CD4-positive, CD25-positive, alpha-beta regulatory T cell (primary cell): ENCODE measurements around the gene NLRP13. TPM values are rescaled to one million over a fixed set of nuclear protein-coding genes. Genes with fewer than 3 reads are reported as not detected.

ENCODE experiments used
- ATAC-seq, 2 donors: fragments of 150-1000 bp; cut with Tn5 transposase; one replicate each; pipeline ENCODE4 v1.10.0; 2021; ENCODE audit warnings: low read depth in 2 of 2, moderate number of reproducible peaks in 2 of 2, moderate library complexity in 1 of 2
- DNase-seq, 3 donors: peaks; one replicate each; pipeline versions ENCODE4 v3.0.0 to v3.0.0-alpha.2; 2012 to 2022; ENCODE audit warnings: mixed read lengths in 1 of 3
- H3K27ac ChIP-seq: one replicate; pipeline ENCODE4 v1.7.0; 2013; ENCODE audit warnings: mild to moderate bottlenecking, low read length; ENCODE audit not compliant: insufficient read depth, poor library complexity, severe bottlenecking
- H3K27me3 ChIP-seq: one replicate; pipeline ENCODE4 v1.7.0; 2013; ENCODE audit warnings: low read length; ENCODE audit not compliant: control insufficient read depth, insufficient read depth
- H3K36me3 ChIP-seq: one replicate; pipeline ENCODE4 v1.7.0; 2013; ENCODE audit warnings: mild to moderate bottlenecking, low read length, moderate library complexity; ENCODE audit not compliant: control insufficient read depth, insufficient read depth
- H3K4me1 ChIP-seq: 2 replicates; pipeline ENCODE4 v1.7.0; 2013; ENCODE audit warnings: mild to moderate bottlenecking, low read length; ENCODE audit not compliant: insufficient read depth, control insufficient read depth, poor library complexity, severe bottlenecking
- H3K4me3 ChIP-seq: one replicate; pipeline ENCODE4 v1.7.0; 2013; ENCODE audit warnings: low read depth, mild to moderate bottlenecking, low read length, moderate library complexity
- H3K9me3 ChIP-seq, 2 experiments: 1 replicate in 1 of 2; 2 replicates in 1 of 2; pipeline ENCODE4 v1.7.0; 2013; ENCODE audit warnings: low read length in 2 of 2, mild to moderate bottlenecking in 1 of 2, moderate library complexity in 1 of 2; ENCODE audit not compliant: control insufficient read depth in 2 of 2
- H3K27ac Mint-ChIP-seq, 3 donors: one replicate each; pipeline ENCODE4 v1.8.0; 2020 to 2022; ENCODE audit warnings: mild to moderate bottlenecking in 3 of 3, mixed read lengths in 3 of 3, moderate library complexity in 2 of 3
- H3K27me3 Mint-ChIP-seq: one replicate; pipeline ENCODE4 v1.8.0; 2022; ENCODE audit warnings: mild to moderate bottlenecking, mixed read lengths
- H3K36me3 Mint-ChIP-seq: one replicate; pipeline ENCODE4 v1.8.0; 2020; ENCODE audit warnings: mixed read lengths
- H3K4me1 Mint-ChIP-seq, 4 donors: one replicate each; pipeline ENCODE4 v1.8.0; 2020 to 2022; ENCODE audit warnings: mixed read lengths in 4 of 4, mild to moderate bottlenecking in 1 of 4
- H3K4me3 Mint-ChIP-seq, 4 donors: one replicate each; pipeline ENCODE4 v1.8.0; 2020 to 2022; ENCODE audit warnings: mild to moderate bottlenecking in 4 of 4, mixed read lengths in 4 of 4, moderate library complexity in 3 of 4
- H3K9me3 Mint-ChIP-seq, 7 donors: one replicate each; pipeline ENCODE4 v1.8.0; 2020 to 2022; ENCODE audit warnings: mixed read lengths in 7 of 7, mild to moderate bottlenecking in 3 of 7, moderate library complexity in 2 of 7
- polyA plus RNA-seq, 4 donors: library from polyadenylated mRNA; unstranded; fragments of 300-500 nt; fragmentation: Illumina TruSeq; gene quantifications; one replicate each; pipeline ENCODE4 v1.2.3, GENCODE V29; 2021
- total RNA-seq: library from RNA; stranded (reverse); gene quantifications from one replicate; pipeline ENCODE4 v1.2.3, GENCODE V29; 2022

Gene NLRP13
- total and polyA plus RNA-seq, 5 donors from 2014 or later: not detected

GRCh38 chr19:55923556-55923955 is 8.6 kb downstream of the NLRP13 start:
- Histone ChIP-seq H3K36me3 (no peaks in the 10 kb centered on the region), H3K27ac (no peak overlapping the region), H3K9me3 (peaks cover 10 to 15% of the 10 kb centered on the region in 2 experiments), H3K4me3 (no peak overlapping the region), H3K4me1 (no peaks in the 10 kb centered on the region), H3K27me3 (no peaks in the 10 kb centered on the region)
- no peak for DNase-seq
- no peak for ATAC-seq
- H3K27ac Mint-ChIP-seq: no peak overlapping the region
- H3K4me1 Mint-ChIP-seq: no peaks in the 10 kb centered on the region
- H3K4me3 Mint-ChIP-seq: no peak overlapping the region
- no peaks in the 10 kb centered on the region for H3K36me3 Mint-ChIP-seq
- H3K27me3 Mint-ChIP-seq: peaks cover 4% of the 10 kb centered on the region
- peaks cover 0 to 32% (median 7%) of the 10 kb centered on the region in 7 donors for H3K9me3 Mint-ChIP-seq

DNA sequence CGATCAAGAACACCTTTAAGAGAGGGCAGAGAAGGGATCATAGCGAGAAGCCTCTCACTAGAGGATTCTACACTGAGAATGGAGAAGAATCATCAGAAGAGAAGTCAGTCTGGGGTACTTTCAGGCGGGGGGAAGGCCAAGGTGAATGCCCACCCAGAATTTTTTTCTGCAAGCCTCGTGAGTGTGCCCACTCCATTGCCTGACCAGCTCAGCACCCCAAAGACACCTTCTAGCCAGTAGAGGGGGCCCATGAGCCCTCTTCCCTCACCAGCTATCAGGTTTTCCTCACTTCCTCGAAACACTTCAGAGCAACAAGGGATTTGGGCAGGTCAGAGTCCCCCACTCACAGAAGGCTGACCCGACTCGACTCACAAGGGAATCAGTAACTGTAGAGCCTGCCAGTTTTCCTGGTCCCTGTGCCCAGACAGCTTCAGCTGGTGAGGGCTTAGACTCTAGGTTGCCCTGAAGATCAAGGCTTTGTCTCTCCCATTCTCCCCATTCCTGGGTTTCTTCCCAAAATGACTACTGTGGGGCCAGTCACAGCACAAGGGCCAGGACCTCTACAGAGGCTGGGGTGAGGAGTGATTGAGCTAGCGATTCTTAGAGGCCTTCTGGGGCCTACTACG is 18.4 kb downstream of the NLRP13 start:
- Histone ChIP-seq H3K36me3 (no peaks in the 10 kb centered on the region), H3K27ac (no peak overlapping the region), H3K9me3 (peaks cover 1 to 7% of the 10 kb centered on the region in 2 experiments), H3K4me1 (no peaks in the 10 kb centered on the region), H3K27me3 (no peaks in the 10 kb centered on the region), H3K4me3 (no peak overlapping the region)
- no peaks in the 10 kb centered on the region for H3K27me3 Mint-ChIP-seq
- ATAC-seq (no peak), DNase-seq (no peak)
- H3K36me3 Mint-ChIP-seq: no peaks in the 10 kb centered on the region
- no peak overlapping the region for H3K4me3 Mint-ChIP-seq
- no peak overlapping the region for H3K27ac Mint-ChIP-seq
- peaks cover 0 to 4% (median 0%) of the 10 kb centered on the region in 4 donors for H3K4me1 Mint-ChIP-seq
- peaks cover 0 to 26% (median 8%) of the 10 kb centered on the region in 7 donors for H3K9me3 Mint-ChIP-seq

GRCh38 chr19:55912916-55913315 is 19.2 kb downstream of the NLRP13 start:
- Mint-ChIP-seq H3K36me3 (no peaks in the 10 kb centered on the region), H3K27me3 (no peaks in the 10 kb centered on the region), H3K4me3 (no peak overlapping the region), H3K4me1 (peaks cover 0 to 4% (median 0%) of the 10 kb centered on the region in 4 donors), H3K27ac (no peak overlapping the region), H3K9me3 (peaks cover 0 to 22% (median 8%) of the 10 kb centered on the region in 7 donors)
- Histone ChIP-seq H3K36me3 (no peaks in the 10 kb centered on the region), H3K9me3 (peaks cover 0 to 5% of the 10 kb centered on the region in 2 experiments), H3K4me1 (no peaks in the 10 kb centered on the region), H3K4me3 (no peak overlapping the region), H3K27me3 (no peaks in the 10 kb centered on the region), H3K27ac (no peak overlapping the region)
- DNase-seq (no peak), ATAC-seq (no peak)

GRCh38 chr19:55909801-55910200 is 22.3 kb downstream of the NLRP13 start:
- Mint-ChIP-seq H3K4me3 (no peak overlapping the region), H3K27me3 (no peaks in the 10 kb centered on the region), H3K9me3 (peaks cover 0 to 14% (median 5%) of the 10 kb centered on the region in 7 donors), H3K36me3 (no peaks in the 10 kb centered on the region), H3K4me1 (peaks cover 0 to 3% (median 0%) of the 10 kb centered on the region in 4 donors), H3K27ac (no peak overlapping the region)
- H3K4me1 ChIP-seq: no peaks in the 10 kb centered on the region
- no peaks in the 10 kb centered on the region for H3K9me3 ChIP-seq
- no peak overlapping the region for H3K4me3 ChIP-seq
- no peaks in the 10 kb centered on the region for H3K27me3 ChIP-seq
- H3K36me3 ChIP-seq: no peaks in the 10 kb centered on the region
- no peak for DNase-seq
- ATAC-seq: no peak
- H3K27ac ChIP-seq: no peak overlapping the region

DNA sequence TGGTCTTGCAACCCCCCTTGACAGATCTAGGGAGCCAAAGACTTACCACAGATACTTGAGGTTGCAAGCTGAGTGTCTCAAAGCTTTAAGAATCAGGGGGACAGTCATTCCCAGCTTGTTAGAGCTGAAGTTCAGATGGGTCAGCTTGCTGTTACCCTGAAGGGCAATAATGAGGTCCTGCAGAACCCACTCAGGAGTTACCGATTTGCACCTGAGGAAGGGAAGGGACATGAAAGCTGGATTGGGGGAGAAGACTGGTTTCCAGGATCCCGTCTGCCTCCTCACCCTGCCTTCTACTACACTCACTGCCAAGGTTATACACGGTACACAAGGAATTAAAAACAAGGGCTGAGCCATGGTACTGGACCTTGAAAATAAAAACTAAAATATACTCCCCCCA is 24.4 kb downstream of the NLRP13 start:
- H3K27ac ChIP-seq: no peak overlapping the region
- H3K9me3 ChIP-seq: no peaks in the 10 kb centered on the region
- DNase-seq: no peak
- Mint-ChIP-seq H3K4me1 (no peaks in the 10 kb centered on the region), H3K36me3 (no peaks in the 10 kb centered on the region), H3K27ac (no peak overlapping the region), H3K4me3 (no peak overlapping the region), H3K9me3 (peaks cover 0 to 14% (median 2%) of the 10 kb centered on the region in 7 donors), H3K27me3 (no peaks in the 10 kb centered on the region)
- ATAC-seq: no peak
- no peaks in the 10 kb centered on the region for H3K27me3 ChIP-seq
- H3K36me3 ChIP-seq: no peaks in the 10 kb centered on the region
- H3K4me3 ChIP-seq: no peak overlapping the region
- no peaks in the 10 kb centered on the region for H3K4me1 ChIP-seq

GRCh38 chr19:55907286-55907685 is 24.9 kb downstream of the NLRP13 start:
- H3K36me3 ChIP-seq: no peaks in the 10 kb centered on the region

GRCh38 chr19:55902080-55902751 is 29.9 kb downstream of the NLRP13 start:
- DNase-seq (no peak), ATAC-seq (no peak)
- H3K27ac Mint-ChIP-seq: no peak overlapping the region
- H3K27me3 ChIP-seq: no peaks in the 10 kb centered on the region
- no peaks in the 10 kb centered on the region for H3K36me3 Mint-ChIP-seq
- peaks cover 0 to 2% of the 10 kb centered on the region in 2 experiments for H3K9me3 ChIP-seq
- H3K36me3 ChIP-seq: no peaks in the 10 kb centered on the region
- H3K9me3 Mint-ChIP-seq: peaks cover 0 to 7% (median 1%) of the 10 kb centered on the region in 7 donors
- H3K4me1 Mint-ChIP-seq: no peaks in the 10 kb centered on the region
- H3K4me3 ChIP-seq: no peak overlapping the region
- H3K27me3 Mint-ChIP-seq: no peaks in the 10 kb centered on the region
- no peaks in the 10 kb centered on the region for H3K4me1 ChIP-seq
- H3K27ac ChIP-seq: no peak overlapping the region
- no peak overlapping the region for H3K4me3 Mint-ChIP-seq

More at GRCh38 chr19:55907286-55907685, 24.9 kb downstream of the NLRP13 start:
- Histone ChIP-seq H3K4me3 (no peak overlapping the region), H3K27ac (no peak overlapping the region), H3K9me3 (no peaks in the 10 kb centered on the region), H3K4me1 (no peaks in the 10 kb centered on the region), H3K27me3 (no peaks in the 10 kb centered on the region)
- no peaks in the 10 kb centered on the region for H3K4me1 Mint-ChIP-seq
- ATAC-seq: no peak
- H3K4me3 Mint-ChIP-seq: no peak overlapping the region
- no peak overlapping the region for H3K27ac Mint-ChIP-seq
- H3K36me3 Mint-ChIP-seq: no peaks in the 10 kb centered on the region
- no peak for DNase-seq
- peaks cover 0 to 14% (median 2%) of the 10 kb centered on the region in 7 donors for H3K9me3 Mint-ChIP-seq
- no peaks in the 10 kb centered on the region for H3K27me3 Mint-ChIP-seq
